ENCODE results near the gene TMC1. TPM values are rescaled to one million over a fixed set of nuclear protein-coding genes. Genes with fewer than 3 reads are reported as not detected.

TMC1 gene
- polyA plus RNA-seq, 4 donors, result 0.12 to 0.25 TPM; not detected in 2

- Histone ChIP-seq H3K27me3 (ENCODE audit: control insufficient read depth in 3 of 3, insufficient read depth in 3 of 3, low read length in 3 of 3) (no peaks in the 10 kb centered on the region), H3K27ac (ENCODE audit: low read depth in 1 of 3, low read length in 2 of 3) (no peak overlapping the region), H3K4me3 (ENCODE audit: low read depth in 1 of 3, low read length in 3 of 3) (no peak overlapping the region), H3K36me3 (ENCODE audit: control insufficient read depth in 3 of 3, insufficient read depth in 2 of 3, low read depth in 1 of 3, low read length in 3 of 3) (no peaks in the 10 kb centered on the region), H3K4me1 (ENCODE audit: control insufficient read depth in 3 of 3, insufficient read depth in 2 of 3, low read depth in 1 of 3, low read length in 2 of 3) (no peaks in the 10 kb centered on the region), H3K9me3 (ENCODE audit: control insufficient read depth in 2 of 2, insufficient read depth in 1 of 2, low read depth in 1 of 2, low read length in 1 of 2) (peaks cover 0 to 2% of the 10 kb centered on the region in 2 donors)
- DNase-seq, result no peak
- 95 to 96% (median 96%) methylated on average over 7 of the region's 7 CpGs for WGBS, 3 donors
- no peak for FAIRE-seq
Observed at GRCh38 chr9:72565535-72565934, 44.1 kb downstream of the TMC1 start.

GRCh38 chr9:72574156-72574810, 52.9 kb downstream of the TMC1 start:
- no peaks in the 10 kb centered on the region for H3K36me3 ChIP-seq (ENCODE audit: control insufficient read depth in 3 of 3, insufficient read depth in 2 of 3, low read depth in 1 of 3, low read length in 3 of 3)
- DNase-seq (no peak), FAIRE-seq (no peak)
- H3K4me1 ChIP-seq (ENCODE audit: control insufficient read depth in 3 of 3, insufficient read depth in 2 of 3, low read depth in 1 of 3, low read length in 2 of 3), result peaks cover 0 to 19% (median 6%) of the 10 kb centered on the region in 3 donors
- H3K27ac ChIP-seq (ENCODE audit: low read depth in 1 of 3, low read length in 2 of 3), result no peak overlapping the region
- no peaks in the 10 kb centered on the region for H3K27me3 ChIP-seq (ENCODE audit: control insufficient read depth in 3 of 3, insufficient read depth in 3 of 3, low read length in 3 of 3)
- no peak overlapping the region for H3K4me3 ChIP-seq (ENCODE audit: low read depth in 1 of 3, low read length in 3 of 3)
- WGBS, 3 donors, result 46 to 55% (median 52%) methylated on average over 3 of the region's 3 CpGs
- no peaks in the 10 kb centered on the region for H3K9me3 ChIP-seq (ENCODE audit: control insufficient read depth in 2 of 2, insufficient read depth in 1 of 2, low read depth in 1 of 2, low read length in 1 of 2)

GRCh38 chr9:72575666-72576065, 54.3 kb downstream of the TMC1 start:
- no peak overlapping the region for H3K4me3 ChIP-seq (ENCODE audit: low read depth in 1 of 3, low read length in 3 of 3)
- peaks cover 0 to 31% (median 10%) of the 10 kb centered on the region in 3 donors for H3K4me1 ChIP-seq (ENCODE audit: control insufficient read depth in 3 of 3, insufficient read depth in 2 of 3, low read depth in 1 of 3, low read length in 2 of 3)
- H3K27ac ChIP-seq (ENCODE audit: low read depth in 1 of 3, low read length in 2 of 3), result no peak overlapping the region
- no peaks in the 10 kb centered on the region for H3K36me3 ChIP-seq (ENCODE audit: control insufficient read depth in 3 of 3, insufficient read depth in 2 of 3, low read depth in 1 of 3, low read length in 3 of 3)
- H3K9me3 ChIP-seq (ENCODE audit: control insufficient read depth in 2 of 2, insufficient read depth in 1 of 2, low read depth in 1 of 2, low read length in 1 of 2), result no peaks in the 10 kb centered on the region
- 65 to 87% (median 75%) methylated on average over 2 of the region's 2 CpGs for WGBS, 3 donors
- DNase-seq, result no peak
- no peak for FAIRE-seq
- no peaks in the 10 kb centered on the region for H3K27me3 ChIP-seq (ENCODE audit: control insufficient read depth in 3 of 3, insufficient read depth in 3 of 3, low read length in 3 of 3)

GRCh38 chr9:72576087-72576486, 54.7 kb downstream of the TMC1 start:
- FAIRE-seq, result no peak
- no peaks in the 10 kb centered on the region for H3K36me3 ChIP-seq (ENCODE audit: control insufficient read depth in 3 of 3, insufficient read depth in 2 of 3, low read depth in 1 of 3, low read length in 3 of 3)
- WGBS, 3 donors, result 78 to 90% (median 89%) methylated on average over 2 of the region's 2 CpGs

GRCh38 chr9:72577212-72577753, 55.9 kb downstream of the TMC1 start:
- no peak overlapping the region for H3K4me3 ChIP-seq (ENCODE audit: low read depth in 1 of 3, low read length in 3 of 3)
- H3K27me3 ChIP-seq (ENCODE audit: control insufficient read depth in 3 of 3, insufficient read depth in 3 of 3, low read length in 3 of 3), result no peaks in the 10 kb centered on the region
- H3K4me1 ChIP-seq (ENCODE audit: control insufficient read depth in 3 of 3, insufficient read depth in 2 of 3, low read depth in 1 of 3, low read length in 2 of 3), result peaks cover 0 to 32% (median 11%) of the 10 kb centered on the region in 3 donors
- FAIRE-seq (no peak), DNase-seq (peak in 1 of 2 donors; percentile 58)
- H3K9me3 ChIP-seq (ENCODE audit: control insufficient read depth in 2 of 2, insufficient read depth in 1 of 2, low read depth in 1 of 2, low read length in 1 of 2), result no peaks in the 10 kb centered on the region
- WGBS, 3 donors, result 13 to 31% (median 30%) methylated on average over 4 of the region's 4 CpGs
- peak overlapping the region in 2 of 3 donors; percentile 75 to 82 for H3K27ac ChIP-seq (ENCODE audit: low read depth in 1 of 3, low read length in 2 of 3)
- no peaks in the 10 kb centered on the region for H3K36me3 ChIP-seq (ENCODE audit: control insufficient read depth in 3 of 3, insufficient read depth in 2 of 3, low read depth in 1 of 3, low read length in 3 of 3)

More at GRCh38 chr9:72576087-72576486, 54.7 kb downstream of the TMC1 start:
- Histone ChIP-seq H3K4me3 (ENCODE audit: low read depth in 1 of 3, low read length in 3 of 3) (no peak overlapping the region), H3K4me1 (ENCODE audit: control insufficient read depth in 3 of 3, insufficient read depth in 2 of 3, low read depth in 1 of 3, low read length in 2 of 3) (peaks cover 0 to 32% (median 11%) of the 10 kb centered on the region in 3 donors), H3K9me3 (ENCODE audit: control insufficient read depth in 2 of 2, insufficient read depth in 1 of 2, low read depth in 1 of 2, low read length in 1 of 2) (no peaks in the 10 kb centered on the region), H3K27me3 (ENCODE audit: control insufficient read depth in 3 of 3, insufficient read depth in 3 of 3, low read length in 3 of 3) (no peaks in the 10 kb centered on the region), H3K27ac (ENCODE audit: low read depth in 1 of 3, low read length in 2 of 3) (peak overlapping the region in 1 of 3 donors; percentile 39)
- no peak for DNase-seq

GRCh38 chr9:72579190-72579589, 57.8 kb downstream of the TMC1 start:
- Histone ChIP-seq H3K9me3 (ENCODE audit: control insufficient read depth in 2 of 2, insufficient read depth in 1 of 2, low read depth in 1 of 2, low read length in 1 of 2) (no peaks in the 10 kb centered on the region), H3K4me3 (ENCODE audit: low read depth in 1 of 3, low read length in 3 of 3) (no peak overlapping the region), H3K36me3 (ENCODE audit: control insufficient read depth in 3 of 3, insufficient read depth in 2 of 3, low read depth in 1 of 3, low read length in 3 of 3) (no peaks in the 10 kb centered on the region), H3K27ac (ENCODE audit: low read depth in 1 of 3, low read length in 2 of 3) (peak overlapping the region; percentile 34 to 85 (median 82)), H3K27me3 (ENCODE audit: control insufficient read depth in 3 of 3, insufficient read depth in 3 of 3, low read length in 3 of 3) (no peaks in the 10 kb centered on the region), H3K4me1 (ENCODE audit: control insufficient read depth in 3 of 3, insufficient read depth in 2 of 3, low read depth in 1 of 3, low read length in 2 of 3) (peaks cover 0 to 32% (median 11%) of the 10 kb centered on the region in 3 donors)
- peak; percentile 56 to 92 for DNase-seq
- FAIRE-seq, result no peak
- 31 to 55% (median 51%) methylated on average over 4 of the region's 4 CpGs for WGBS, 3 donors

- peak; percentile 66 to 76 for DNase-seq
- H3K27me3 ChIP-seq (ENCODE audit: control insufficient read depth in 3 of 3, insufficient read depth in 3 of 3, low read length in 3 of 3), result no peaks in the 10 kb centered on the region
- no peaks in the 10 kb centered on the region for H3K36me3 ChIP-seq (ENCODE audit: control insufficient read depth in 3 of 3, insufficient read depth in 2 of 3, low read depth in 1 of 3, low read length in 3 of 3)
- H3K4me1 ChIP-seq (ENCODE audit: control insufficient read depth in 3 of 3, insufficient read depth in 2 of 3, low read depth in 1 of 3, low read length in 2 of 3), result peaks cover 0 to 32% (median 11%) of the 10 kb centered on the region in 3 donors
- WGBS, 3 donors, result 65 to 68% (median 65%) methylated on average over 3 of the region's 3 CpGs
- no peak overlapping the region for H3K4me3 ChIP-seq (ENCODE audit: low read depth in 1 of 3, low read length in 3 of 3)
- H3K27ac ChIP-seq (ENCODE audit: low read depth in 1 of 3, low read length in 2 of 3), result peak overlapping the region in 2 of 3 donors; percentile 82 to 85
- no peaks in the 10 kb centered on the region for H3K9me3 ChIP-seq (ENCODE audit: control insufficient read depth in 2 of 2, insufficient read depth in 1 of 2, low read depth in 1 of 2, low read length in 1 of 2)
- FAIRE-seq, result no peak
Observed at GRCh38 chr9:72579880-72580550, 58.6 kb downstream of the TMC1 start.

GRCh38 chr9:72581694-72582093, 60.3 kb downstream of the TMC1 start:
- Histone ChIP-seq H3K27ac (ENCODE audit: low read depth in 1 of 3, low read length in 2 of 3) (no peak overlapping the region), H3K27me3 (ENCODE audit: control insufficient read depth in 3 of 3, insufficient read depth in 3 of 3, low read length in 3 of 3) (no peaks in the 10 kb centered on the region), H3K4me3 (ENCODE audit: low read depth in 1 of 3, low read length in 3 of 3) (no peak overlapping the region), H3K36me3 (ENCODE audit: control insufficient read depth in 3 of 3, insufficient read depth in 2 of 3, low read depth in 1 of 3, low read length in 3 of 3) (no peaks in the 10 kb centered on the region), H3K9me3 (ENCODE audit: control insufficient read depth in 2 of 2, insufficient read depth in 1 of 2, low read depth in 1 of 2, low read length in 1 of 2) (no peaks in the 10 kb centered on the region), H3K4me1 (ENCODE audit: control insufficient read depth in 3 of 3, insufficient read depth in 2 of 3, low read depth in 1 of 3, low read length in 2 of 3) (peaks cover 3 to 44% (median 17%) of the 10 kb centered on the region in 3 donors)
- FAIRE-seq (no peak), DNase-seq (no peak)
- 81 to 94% (median 87%) methylated on average over 9 of the region's 9 CpGs for WGBS, 3 donors
